HEK293 (cell line): ENCODE measurements around the gene RDH5.

ENCODE experiments used
- KLF8 ChIP-seq: fragments of 450-650 bp; formaldehyde crosslinking; IDR thresholded peaks from 2 replicates; pipeline ENCODE4 v1.5.1; 2016; ENCODE audit warnings: missing biosample characterization, missing genetic modification characterization
- OVOL3 ChIP-seq: fragments of 450-650 bp; formaldehyde crosslinking; IDR thresholded peaks from 2 replicates; pipeline ENCODE4 v1.5.1; 2016; ENCODE audit warnings: missing biosample characterization, missing genetic modification characterization
- REPIN1 ChIP-seq: fragments of 450-650 bp; formaldehyde crosslinking; IDR thresholded peaks from 2 replicates; pipeline ENCODE4 v1.5.1; 2017; ENCODE audit warnings: missing biosample characterization, missing genetic modification characterization, low read depth
- SP7 ChIP-seq: fragments of 450-650 bp; formaldehyde crosslinking; IDR thresholded peaks from 2 replicates; pipeline ENCODE4 v1.5.1; 2016; ENCODE audit warnings: missing biosample characterization, missing genetic modification characterization
- ZIC2 ChIP-seq: fragments of 450-650 bp; formaldehyde crosslinking; IDR thresholded peaks from 2 replicates; pipeline ENCODE4 v1.5.1; 2016; ENCODE audit warnings: missing biosample characterization, missing genetic modification characterization
- ZNF112 ChIP-seq: fragments of 450-650 bp; formaldehyde crosslinking; IDR thresholded peaks from 2 replicates; pipeline ENCODE4 v1.5.0; 2017; ENCODE audit warnings: missing biosample characterization, missing genetic modification characterization
- ZNF175 ChIP-seq: fragments of 450-650 bp; formaldehyde crosslinking; IDR thresholded peaks from 2 replicates; pipeline ENCODE4 v1.5.1; 2016; ENCODE audit warnings: missing biosample characterization, missing genetic modification characterization
- ZNF184 ChIP-seq: fragments of 450-650 bp; IDR thresholded peaks from 2 replicates; pipeline ENCODE4 v1.5.1; 2018; ENCODE audit warnings: missing biosample characterization, mild to moderate bottlenecking, missing genetic modification characterization
- ZNF2 ChIP-seq: fragments of 450-650 bp; formaldehyde crosslinking; IDR thresholded peaks from 2 replicates; pipeline ENCODE4 v1.5.1; 2016; ENCODE audit warnings: missing biosample characterization, missing genetic modification characterization
- ZNF223 ChIP-seq: fragments of 450-650 bp; formaldehyde crosslinking; IDR thresholded peaks from 2 replicates; pipeline ENCODE4 v1.5.1; 2016; ENCODE audit warnings: missing biosample characterization, missing genetic modification characterization
- ZNF248 ChIP-seq: fragments of 450-650 bp; formaldehyde crosslinking; IDR thresholded peaks from 2 replicates; pipeline ENCODE4 v1.5.1; 2017; ENCODE audit warnings: missing biosample characterization, missing genetic modification characterization
- ZNF366 ChIP-seq: fragments of 450-650 bp; formaldehyde crosslinking; conservative IDR thresholded peaks from 2 replicates; pipeline ENCODE4 v1.5.1; 2016; ENCODE audit warnings: missing biosample characterization, missing genetic modification characterization
- ZNF37A ChIP-seq: fragments of 450-650 bp; IDR thresholded peaks from 2 replicates; pipeline ENCODE4 v1.5.1; 2018; ENCODE audit warnings: missing biosample characterization, missing genetic modification characterization
- ZNF391 ChIP-seq: fragments of 450-650 bp; formaldehyde crosslinking; IDR thresholded peaks from 2 replicates; pipeline ENCODE4 v1.5.1; 2016; ENCODE audit warnings: low read depth, missing biosample characterization, missing genetic modification characterization, borderline replicate concordance
- ZNF501 ChIP-seq: fragments of 450-650 bp; formaldehyde crosslinking; IDR thresholded peaks from 2 replicates; pipeline ENCODE4 v1.5.1; 2016; ENCODE audit warnings: missing biosample characterization, missing genetic modification characterization
- ZNF561 ChIP-seq: fragments of 450-650 bp; IDR thresholded peaks from 2 replicates; pipeline ENCODE4 v1.5.1; 2018; ENCODE audit warnings: missing biosample characterization, missing genetic modification characterization, borderline replicate concordance
- ZNF585B ChIP-seq: fragments of 450-650 bp; formaldehyde crosslinking; IDR thresholded peaks from 2 replicates; pipeline ENCODE4 v1.5.1; 2016; ENCODE audit warnings: missing biosample characterization, missing genetic modification characterization
- ZNF621 ChIP-seq: fragments of 450-650 bp; formaldehyde crosslinking; IDR thresholded peaks from 2 replicates; pipeline ENCODE4 v1.5.1; 2017; ENCODE audit warnings: missing biosample characterization, missing genetic modification characterization
- ZNF626 ChIP-seq: fragments of 450-650 bp; sonication (Bioruptor Pico); formaldehyde crosslinking; IDR thresholded peaks from 2 replicates; pipeline ENCODE4 v1.5.1; 2018; ENCODE audit warnings: missing biosample characterization, missing genetic modification characterization, inconsistent platforms
- TF ChIP-seq, protein P1 (sequence below): fragments of 450-650 bp; IDR thresholded peaks from 2 replicates; pipeline ENCODE4 v1.5.1; 2018; ENCODE audit warnings: missing biosample characterization, mild to moderate bottlenecking, missing genetic modification characterization
- TF ChIP-seq, protein P2 (sequence below): fragments of 450-650 bp; formaldehyde crosslinking; IDR thresholded peaks from 2 replicates; pipeline ENCODE4 v1.5.1; 2016; ENCODE audit warnings: missing biosample characterization, missing genetic modification characterization
- TF ChIP-seq, protein P3 (sequence below): fragments of 450-650 bp; formaldehyde crosslinking; IDR thresholded peaks from 2 replicates; pipeline ENCODE4; 2016; ENCODE audit warnings: missing biosample characterization, missing genetic modification characterization
- TF ChIP-seq, protein P4 (sequence below): fragments of 450-650 bp; formaldehyde crosslinking; IDR thresholded peaks from 2 replicates; pipeline ENCODE4 v1.5.1; 2017; ENCODE audit warnings: missing biosample characterization, missing genetic modification characterization
- TF ChIP-seq, protein P5 (sequence below): fragments of 450-650 bp; formaldehyde crosslinking; IDR thresholded peaks from 2 replicates; pipeline ENCODE4 v1.5.1; 2016; ENCODE audit warnings: missing biosample characterization, missing genetic modification characterization

RDH5 gene

DNA sequence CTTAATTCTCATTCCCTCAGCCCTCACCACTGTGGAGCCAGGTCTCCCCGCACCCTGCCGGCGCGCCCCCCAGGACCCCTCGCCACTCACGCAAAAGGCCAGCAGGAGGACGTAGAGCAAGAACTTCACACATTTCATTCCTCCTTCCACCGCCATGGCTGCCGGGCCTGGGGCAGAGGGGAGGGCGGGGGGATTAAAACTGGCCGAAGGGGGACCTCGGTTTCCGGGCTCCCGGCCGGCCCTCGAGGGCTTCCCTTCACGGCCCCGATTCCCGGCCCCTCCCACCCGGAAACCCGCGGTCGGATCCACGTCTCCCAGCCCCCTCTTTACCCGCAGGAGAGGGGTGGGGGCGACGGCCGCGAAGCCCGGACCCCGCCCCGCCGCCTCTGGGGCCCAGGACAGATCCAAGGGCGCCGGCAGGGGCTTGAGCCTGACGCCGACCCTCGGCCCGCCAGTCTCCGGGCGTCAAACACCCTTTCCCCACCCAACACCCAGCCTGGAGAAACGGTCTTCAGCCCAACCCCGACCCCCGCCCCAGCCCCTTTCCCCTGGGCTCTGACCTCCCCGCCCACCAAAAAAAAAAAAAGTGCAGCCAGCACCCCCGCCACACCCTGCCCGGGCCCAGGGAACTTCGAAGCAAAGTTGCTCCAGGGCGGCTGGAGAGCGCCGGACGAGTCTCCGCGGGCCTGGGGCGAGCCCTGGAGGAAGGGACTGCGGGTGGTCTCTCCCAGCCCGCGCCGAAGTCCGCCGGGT lies 8.2 kb downstream of the RDH5 start (continued):
- TF ChIP-seq ZNF37A (tag by site-specific recombination) (no peak), ZNF175 (tag by site-specific recombination) (no peak), OVOL3 (tag by site-specific recombination) (no peak), ZNF561 (tag by site-specific recombination) (no peak), ZNF366 (tag by site-specific recombination) (no peak), ZNF248 (tag by site-specific recombination) (no peak), SP7 (tag by site-specific recombination) (no peak), ZNF184 (no peak), REPIN1 (no peak), ZNF112 (tag by site-specific recombination) (no peak), KLF8 (tag by site-specific recombination) (peak; percentile 10; the same call in 1 of the 2 replicates), ZNF626 (tag by site-specific recombination) (no peak), ZNF621 (no peak), ZNF585B (tag by site-specific recombination) (no peak), ZNF2 (no peak), ZIC2 (tag by site-specific recombination) (peak; percentile 79), ZNF501 (tag by site-specific recombination) (no peak), ZNF223 (no peak), ZNF391 (no peak)
- TF ChIP-seq, protein P1, sequence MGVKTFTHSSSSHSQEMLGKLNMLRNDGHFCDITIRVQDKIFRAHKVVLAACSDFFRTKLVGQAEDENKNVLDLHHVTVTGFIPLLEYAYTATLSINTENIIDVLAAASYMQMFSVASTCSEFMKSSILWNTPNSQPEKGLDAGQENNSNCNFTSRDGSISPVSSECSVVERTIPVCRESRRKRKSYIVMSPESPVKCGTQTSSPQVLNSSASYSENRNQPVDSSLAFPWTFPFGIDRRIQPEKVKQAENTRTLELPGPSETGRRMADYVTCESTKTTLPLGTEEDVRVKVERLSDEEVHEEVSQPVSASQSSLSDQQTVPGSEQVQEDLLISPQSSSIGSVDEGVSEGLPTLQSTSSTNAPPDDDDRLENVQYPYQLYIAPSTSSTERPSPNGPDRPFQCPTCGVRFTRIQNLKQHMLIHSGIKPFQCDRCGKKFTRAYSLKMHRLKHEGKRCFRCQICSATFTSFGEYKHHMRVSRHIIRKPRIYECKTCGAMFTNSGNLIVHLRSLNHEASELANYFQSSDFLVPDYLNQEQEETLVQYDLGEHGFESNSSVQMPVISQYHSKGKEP (tag by site-specific recombination) = no peak
- TF ChIP-seq, protein P2, sequence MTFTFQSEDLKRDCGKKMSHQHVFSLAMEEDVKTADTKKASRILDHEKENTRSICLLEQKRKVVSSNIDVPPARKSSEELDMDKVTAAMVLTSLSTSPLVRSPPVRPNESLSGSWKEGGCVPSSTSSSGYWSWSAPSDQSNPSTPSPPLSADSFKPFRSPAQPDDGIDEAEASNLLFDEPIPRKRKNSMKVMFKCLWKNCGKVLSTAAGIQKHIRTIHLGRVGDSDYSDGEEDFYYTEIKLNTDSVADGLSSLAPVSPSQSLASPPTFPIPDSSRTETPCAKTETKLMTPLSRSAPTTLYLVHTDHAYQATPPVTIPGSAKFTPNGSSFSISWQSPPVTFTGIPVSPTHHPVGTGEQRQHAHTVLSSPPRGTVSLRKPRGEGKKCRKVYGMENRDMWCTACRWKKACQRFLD (tag by site-specific recombination) = no peak
- TF ChIP-seq, protein P3, sequence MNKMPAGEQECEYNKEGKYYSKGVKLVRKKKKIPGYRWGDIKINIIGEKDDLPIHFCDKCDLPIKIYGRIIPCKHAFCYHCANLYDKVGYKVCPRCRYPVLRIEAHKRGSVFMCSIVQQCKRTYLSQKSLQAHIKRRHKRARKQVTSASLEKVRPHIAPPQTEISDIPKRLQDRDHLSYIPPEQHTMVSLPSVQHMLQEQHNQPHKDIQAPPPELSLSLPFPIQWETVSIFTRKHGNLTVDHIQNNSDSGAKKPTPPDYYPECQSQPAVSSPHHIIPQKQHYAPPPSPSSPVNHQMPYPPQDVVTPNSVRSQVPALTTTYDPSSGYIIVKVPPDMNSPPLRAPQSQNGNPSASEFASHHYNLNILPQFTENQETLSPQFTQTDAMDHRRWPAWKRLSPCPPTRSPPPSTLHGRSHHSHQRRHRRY (tag by site-specific recombination) = no peak
- TF ChIP-seq, protein P4, sequence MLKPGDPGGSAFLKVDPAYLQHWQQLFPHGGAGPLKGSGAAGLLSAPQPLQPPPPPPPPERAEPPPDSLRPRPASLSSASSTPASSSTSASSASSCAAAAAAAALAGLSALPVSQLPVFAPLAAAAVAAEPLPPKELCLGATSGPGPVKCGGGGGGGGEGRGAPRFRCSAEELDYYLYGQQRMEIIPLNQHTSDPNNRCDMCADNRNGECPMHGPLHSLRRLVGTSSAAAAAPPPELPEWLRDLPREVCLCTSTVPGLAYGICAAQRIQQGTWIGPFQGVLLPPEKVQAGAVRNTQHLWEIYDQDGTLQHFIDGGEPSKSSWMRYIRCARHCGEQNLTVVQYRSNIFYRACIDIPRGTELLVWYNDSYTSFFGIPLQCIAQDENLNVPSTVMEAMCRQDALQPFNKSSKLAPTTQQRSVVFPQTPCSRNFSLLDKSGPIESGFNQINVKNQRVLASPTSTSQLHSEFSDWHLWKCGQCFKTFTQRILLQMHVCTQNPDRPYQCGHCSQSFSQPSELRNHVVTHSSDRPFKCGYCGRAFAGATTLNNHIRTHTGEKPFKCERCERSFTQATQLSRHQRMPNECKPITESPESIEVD = no peak
- TF ChIP-seq, protein P5, sequence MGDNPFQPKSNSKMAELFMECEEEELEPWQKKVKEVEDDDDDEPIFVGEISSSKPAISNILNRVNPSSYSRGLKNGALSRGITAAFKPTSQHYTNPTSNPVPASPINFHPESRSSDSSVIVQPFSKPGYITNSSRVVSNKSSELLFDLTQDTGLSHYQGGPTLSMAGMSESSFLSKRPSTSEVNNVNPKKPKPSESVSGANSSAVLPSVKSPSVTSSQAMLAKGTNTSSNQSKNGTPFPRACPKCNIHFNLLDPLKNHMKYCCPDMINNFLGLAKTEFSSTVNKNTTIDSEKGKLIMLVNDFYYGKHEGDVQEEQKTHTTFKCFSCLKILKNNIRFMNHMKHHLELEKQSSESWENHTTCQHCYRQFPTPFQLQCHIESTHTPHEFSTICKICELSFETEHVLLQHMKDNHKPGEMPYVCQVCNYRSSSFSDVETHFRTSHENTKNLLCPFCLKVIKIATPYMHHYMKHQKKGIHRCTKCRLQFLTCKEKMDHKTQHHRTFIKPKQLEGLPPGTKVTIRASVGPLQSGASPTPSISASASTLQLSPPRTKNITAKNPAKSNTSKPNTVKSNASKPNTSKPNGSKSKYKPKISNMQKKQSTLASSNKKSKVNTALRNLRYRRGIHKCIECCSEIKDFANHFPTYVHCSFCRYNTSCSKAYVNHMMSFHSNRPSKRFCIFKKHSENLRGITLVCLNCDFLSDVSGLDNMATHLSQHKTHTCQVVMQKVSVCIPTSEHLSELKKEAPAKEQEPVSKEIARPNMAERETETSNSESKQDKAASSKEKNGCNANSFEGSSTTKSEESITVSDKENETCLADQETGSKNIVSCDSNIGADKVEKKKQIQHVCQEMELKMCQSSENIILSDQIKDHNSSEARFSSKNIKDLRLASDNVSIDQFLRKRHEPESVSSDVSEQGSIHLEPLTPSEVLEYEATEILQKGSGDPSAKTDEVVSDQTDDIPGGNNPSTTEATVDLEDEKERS (tag by site-specific recombination) = no peak
- TF ChIP-seq, all 188 proteins: peak for 20
